HG03432 (cell line): Measurements from ENCODE around the gene SPTBN4.
"Not testable (repeated sequence)": the region's sequence is repeated elsewhere in the genome, so short reads cannot be mapped to it uniquely, and the experiment has no call there.

Source experiments
- ATAC-seq: cut with Tn5 transposase; IDR thresholded peaks from one replicate; pipeline ENCODE4 v1.9.1; 2021; ENCODE audit warnings: mild to moderate bottlenecking, moderate library complexity; ENCODE audit not compliant: unreplicated experiment

Gene SPTBN4

DNA sequence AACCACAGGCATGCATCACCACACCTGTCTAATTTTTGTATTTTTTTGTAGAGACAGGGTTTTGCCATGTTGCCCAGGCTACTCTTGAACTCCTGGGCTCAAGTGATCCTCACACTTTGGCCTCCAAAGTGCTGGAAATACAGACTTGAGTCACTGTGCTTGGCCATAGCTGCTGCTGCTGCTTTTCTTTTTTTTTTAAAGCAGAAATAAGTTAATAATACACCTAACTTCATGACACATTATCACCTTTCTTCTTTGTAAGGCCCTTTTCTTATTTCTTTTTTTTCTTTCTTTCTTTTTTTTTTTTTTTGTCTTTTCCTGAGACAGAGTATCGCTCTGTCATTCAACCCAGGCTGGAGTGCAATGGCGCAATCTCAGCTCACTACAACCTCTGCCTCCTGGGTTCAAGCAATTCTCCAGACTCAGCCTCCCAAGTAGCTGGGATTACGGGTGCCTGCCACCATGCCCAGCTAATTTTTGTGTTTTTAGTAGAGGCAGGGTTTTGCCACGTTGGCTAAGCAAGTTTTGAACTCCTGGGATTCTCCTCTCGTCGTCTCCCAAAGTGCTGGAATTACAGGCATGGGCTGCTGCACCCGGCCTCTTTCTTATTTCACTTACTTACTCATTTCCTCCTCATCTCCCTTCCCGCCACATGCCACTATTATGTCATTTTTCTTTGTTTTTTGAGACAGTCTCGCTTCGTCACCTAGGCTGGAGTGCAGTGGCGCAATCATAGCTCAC is 118.6 kb downstream of the SPTBN4 start:
- no peak for ATAC-seq

DNA sequence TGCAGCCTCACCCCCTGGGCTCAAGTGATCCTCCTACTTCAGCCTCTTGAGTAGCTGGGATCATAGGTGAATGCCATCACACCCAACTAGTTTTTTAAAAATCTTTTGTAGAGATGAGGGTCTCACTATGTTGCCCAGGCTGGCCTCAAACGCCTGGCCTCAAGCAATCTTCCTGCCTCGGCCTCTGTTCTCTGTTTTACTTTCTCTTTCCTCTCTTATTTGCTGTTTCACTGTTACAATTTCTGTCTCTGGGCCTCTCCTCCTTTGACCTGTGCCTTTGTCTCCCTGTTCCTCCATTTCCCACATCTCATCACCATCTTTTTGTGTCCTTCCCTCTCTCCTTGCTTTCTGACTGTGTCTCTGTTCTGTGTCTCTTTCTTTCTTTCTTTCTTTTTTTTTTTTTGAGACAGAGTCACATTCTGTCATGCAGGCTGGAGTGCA is 119.2 kb downstream of the SPTBN4 start:
- ATAC-seq, result no peak

DNA sequence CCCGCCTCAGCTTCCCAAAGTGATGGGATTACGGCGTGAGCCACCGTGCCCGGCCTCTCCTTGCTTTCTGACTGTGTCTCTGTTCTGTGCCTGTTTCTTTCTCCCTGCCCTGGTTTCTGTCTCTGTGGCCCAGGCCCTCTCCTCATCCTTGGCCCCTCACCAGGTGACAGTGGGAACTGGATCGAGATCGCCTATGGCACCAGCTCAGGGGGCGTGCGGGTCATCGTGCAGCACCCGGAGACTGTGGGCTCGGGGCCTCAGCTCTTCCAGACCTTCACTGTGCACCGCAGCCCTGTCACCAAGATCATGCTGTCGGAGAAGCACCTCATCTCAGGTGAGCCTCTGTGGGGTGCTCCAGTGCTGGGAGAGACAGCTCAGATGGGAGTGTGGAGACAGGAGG is 119.8 kb downstream of the SPTBN4 start:
- ATAC-seq, result no peak

- ATAC-seq, result no peak
Measured at GRCh38 chr19:40588110-40588854, 121.5 kb downstream of the SPTBN4 start.

GRCh38 chr19:40588926-40589569 is 122.2 kb downstream of the SPTBN4 start:
- ATAC-seq, result no peak

GRCh38 chr19:40589591-40590429 is 123.0 kb downstream of the SPTBN4 start:
- ATAC-seq, result no peak

GRCh38 chr19:40590464-40591265 is 123.9 kb downstream of the SPTBN4 start:
- no peak for ATAC-seq

- not testable (repeated sequence) for ATAC-seq
Measured at GRCh38 chr19:40591724-40592123, 124.9 kb downstream of the SPTBN4 start.

GRCh38 chr19:40592170-40592569 is 125.4 kb downstream of the SPTBN4 start:
- no peak for ATAC-seq

DNA sequence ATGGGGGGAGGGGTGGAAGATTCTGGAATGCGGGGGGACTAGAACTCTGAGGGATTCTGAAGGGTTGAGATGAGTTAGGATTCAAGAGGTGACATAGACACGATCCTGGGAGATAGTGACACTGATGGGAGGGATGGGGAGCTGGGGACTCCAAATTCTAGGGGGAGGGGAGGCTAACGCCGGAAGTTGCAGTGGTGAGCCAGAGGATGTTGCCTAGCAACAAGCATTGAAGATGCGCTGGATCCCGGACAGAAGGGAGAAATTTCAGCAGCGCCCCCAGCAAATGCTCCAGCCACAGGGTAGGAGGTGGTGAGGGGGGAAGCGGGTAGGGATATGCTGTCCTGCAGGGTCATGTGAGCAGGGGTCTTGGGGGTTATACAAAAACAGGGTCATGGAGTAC is 127.5 kb downstream of the SPTBN4 start:
- no peak for ATAC-seq

DNA sequence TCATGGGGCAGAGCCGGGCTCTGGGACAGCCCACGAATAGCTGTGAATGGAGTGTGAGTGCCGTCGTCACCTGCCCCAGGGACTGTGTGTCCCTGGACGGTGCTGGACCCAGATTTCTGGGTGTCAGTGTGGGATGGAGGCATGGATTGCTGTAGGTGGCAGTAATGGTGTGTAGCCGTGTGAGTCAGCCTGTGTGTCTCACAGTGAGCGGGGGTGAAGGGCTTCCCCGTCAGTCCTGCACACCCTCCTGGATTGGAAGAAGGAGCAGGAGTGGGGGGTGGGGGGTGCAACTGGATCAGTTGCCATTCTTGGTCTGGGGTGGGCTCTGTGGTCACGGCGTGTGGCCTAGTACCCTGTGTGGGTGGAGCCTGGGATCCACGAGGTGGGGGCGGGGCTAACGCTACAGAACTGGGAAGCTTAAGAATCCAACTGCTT is 127.9 kb downstream of the SPTBN4 start:
- ATAC-seq, result no peak

GRCh38 chr19:40596608-40597328 is 130.0 kb downstream of the SPTBN4 start:
- ATAC-seq, result no peak

GRCh38 chr19:40597329-40597838 is 130.6 kb downstream of the SPTBN4 start:
- no peak for ATAC-seq

GRCh38 chr19:40598121-40598917 is 131.5 kb downstream of the SPTBN4 start:
- ATAC-seq, result peak; percentile 39

GRCh38 chr19:40598918-40599307 is 132.1 kb downstream of the SPTBN4 start:
- no peak for ATAC-seq

DNA sequence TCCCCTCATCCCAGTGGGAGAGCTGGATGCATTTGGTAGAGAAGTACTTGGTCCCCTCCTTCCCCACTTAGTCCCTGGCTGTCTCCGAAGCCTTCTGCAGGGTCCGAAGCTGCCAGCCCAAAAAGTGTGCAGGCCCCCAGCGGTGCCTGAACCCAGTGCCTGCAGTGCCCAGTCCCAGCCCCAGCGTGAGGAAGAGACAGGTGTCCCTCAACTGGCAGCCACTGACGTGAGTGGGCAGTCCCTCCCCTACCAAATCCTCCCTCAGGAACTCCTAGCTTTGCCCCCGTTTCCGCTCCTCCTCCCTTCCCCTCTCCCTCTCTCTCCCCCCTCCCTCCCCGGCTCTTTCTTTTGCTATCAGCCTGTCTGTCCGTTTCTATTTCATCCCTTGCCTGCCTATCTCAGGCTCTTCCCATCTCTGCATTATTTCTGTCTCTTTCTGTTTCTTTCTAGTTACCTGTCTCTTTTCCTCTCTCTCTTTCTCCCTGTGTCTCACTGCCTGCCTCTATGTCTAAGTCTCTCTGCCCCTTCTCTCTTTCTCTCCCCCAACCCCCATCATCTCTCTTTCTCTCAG is 132.6 kb downstream of the SPTBN4 start:
- no peak for ATAC-seq

DNA sequence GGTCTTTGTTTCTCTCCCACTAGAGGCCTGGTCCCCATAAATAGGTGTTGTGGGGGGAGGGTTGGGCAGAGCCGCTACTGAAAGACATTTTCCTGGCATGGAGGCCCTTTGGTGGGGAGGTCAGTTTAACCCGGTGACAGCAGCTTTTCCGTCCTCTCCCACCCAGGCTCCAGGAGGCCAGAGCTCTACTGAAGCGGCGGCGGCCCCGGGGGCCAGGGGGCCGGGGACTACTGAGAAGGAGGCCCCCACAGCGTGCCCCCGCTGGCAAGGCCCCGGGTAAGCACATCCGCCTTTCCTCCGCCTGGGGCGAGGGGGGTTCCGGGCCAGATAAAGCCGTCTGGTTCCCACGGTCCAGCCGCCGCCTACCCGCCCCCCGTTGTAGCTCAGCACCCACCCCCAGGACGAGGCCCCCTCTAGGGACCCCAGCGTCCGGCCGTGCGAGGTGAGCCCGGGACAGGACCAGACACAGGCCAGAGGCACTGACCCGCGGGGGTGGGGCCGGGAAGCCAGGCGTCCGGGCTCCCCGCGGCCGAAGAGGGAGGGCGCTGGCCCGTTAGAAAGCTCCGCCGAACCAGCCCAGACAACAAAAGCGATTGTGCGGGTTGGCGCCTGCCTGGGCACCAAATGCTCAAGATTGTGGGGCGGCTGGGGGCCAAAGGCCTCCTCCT is 133.2 kb downstream of the SPTBN4 start:
- no peak for ATAC-seq
